ENCODE measurements around the gene ZBTB25.

DNA sequence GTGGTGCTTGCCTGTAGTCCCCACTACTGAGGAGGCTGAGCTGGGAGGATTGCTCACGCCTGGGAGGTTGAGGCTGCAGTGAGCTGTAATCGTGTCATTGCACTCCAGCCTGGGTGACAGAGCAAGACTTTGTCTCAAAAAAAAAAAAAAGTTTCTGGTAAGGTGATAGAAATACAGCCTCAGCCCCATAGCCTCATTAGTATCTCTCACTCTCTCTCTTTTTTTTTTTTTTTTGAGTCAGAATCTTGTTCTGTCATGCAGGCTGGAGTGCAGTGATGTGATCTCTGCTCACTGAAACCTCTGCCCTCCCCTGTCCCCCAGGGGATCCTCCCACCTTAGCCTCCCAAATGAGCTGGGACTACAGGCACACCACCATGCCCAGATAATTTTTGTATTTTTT, 96.3 kb downstream of the ZBTB25 start:
- TF ChIP-seq, protein P1, sequence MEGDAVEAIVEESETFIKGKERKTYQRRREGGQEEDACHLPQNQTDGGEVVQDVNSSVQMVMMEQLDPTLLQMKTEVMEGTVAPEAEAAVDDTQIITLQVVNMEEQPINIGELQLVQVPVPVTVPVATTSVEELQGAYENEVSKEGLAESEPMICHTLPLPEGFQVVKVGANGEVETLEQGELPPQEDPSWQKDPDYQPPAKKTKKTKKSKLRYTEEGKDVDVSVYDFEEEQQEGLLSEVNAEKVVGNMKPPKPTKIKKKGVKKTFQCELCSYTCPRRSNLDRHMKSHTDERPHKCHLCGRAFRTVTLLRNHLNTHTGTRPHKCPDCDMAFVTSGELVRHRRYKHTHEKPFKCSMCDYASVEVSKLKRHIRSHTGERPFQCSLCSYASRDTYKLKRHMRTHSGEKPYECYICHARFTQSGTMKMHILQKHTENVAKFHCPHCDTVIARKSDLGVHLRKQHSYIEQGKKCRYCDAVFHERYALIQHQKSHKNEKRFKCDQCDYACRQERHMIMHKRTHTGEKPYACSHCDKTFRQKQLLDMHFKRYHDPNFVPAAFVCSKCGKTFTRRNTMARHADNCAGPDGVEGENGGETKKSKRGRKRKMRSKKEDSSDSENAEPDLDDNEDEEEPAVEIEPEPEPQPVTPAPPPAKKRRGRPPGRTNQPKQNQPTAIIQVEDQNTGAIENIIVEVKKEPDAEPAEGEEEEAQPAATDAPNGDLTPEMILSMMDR (IDR thresholded peaks at IDR 0.05; ENCODE audit: insufficient read depth, low read depth, low read length) = no peak
- no peak for TF ChIP-seq EZH2 (IDR thresholded peaks at IDR 0.05; ENCODE audit: insufficient read depth, low read length)

All from astrocyte (in vitro differentiated cells and primary cell).